Vagina (tissue), 2 donors: Measurements from ENCODE around the gene RNF112. TPM values are rescaled to one million over a fixed set of nuclear protein-coding genes. Genes with fewer than 3 reads are reported as not detected.

Source experiments
- DNase-seq, 2 donors: peaks; one replicate each; pipeline ENCODE4 v3.0.0-alpha.2; 2017; ENCODE audit errors: extremely low spot score in 2 of 2
- H3K27ac ChIP-seq: fragments of 200-600 bp; sonication (generic); one replicate; pipeline ENCODE4 v1.5.1; 2019
- H3K27me3 ChIP-seq: fragments of 200-600 bp; sonication (generic); one replicate; pipeline ENCODE4 v1.5.1; 2019
- H3K36me3 ChIP-seq, 2 donors: fragments of 200-600 bp; sonication (generic); one replicate each; pipeline ENCODE4 v1.5.1; 2017 to 2019
- H3K4me1 ChIP-seq: fragments of 200-600 bp; sonication (generic); one replicate; pipeline ENCODE4 v1.5.1; 2019
- H3K4me3 ChIP-seq, 2 donors: fragments of 200-600 bp; sonication (generic); 1 replicate in 1 of 2; 2 replicates in 1 of 2; pipeline ENCODE4 v1.5.1; 2016 to 2019
- H3K9me3 ChIP-seq: fragments of 200-600 bp; sonication (generic); one replicate; pipeline ENCODE4 v1.5.1; 2019
- POLR2A ChIP-seq, 2 donors: fragments of 450-650 bp; IDR thresholded peaks; one replicate each; pipeline ENCODE4 v1.6.1; 2017; ENCODE audit warnings: antibody characterized with exemption in 2 of 2, mild to moderate bottlenecking in 2 of 2, moderate library complexity in 2 of 2
- POLR2AphosphoS5 ChIP-seq, 2 donors: sonication (generic); formaldehyde crosslinking; IDR thresholded peaks; one replicate each; pipeline ENCODE4 v1.9.0; 2017; ENCODE audit warnings: antibody characterized with exemption in 2 of 2, mild to moderate bottlenecking in 2 of 2, low read depth in 1 of 2; ENCODE audit not compliant: insufficient read depth in 1 of 2
- intact Hi-C: fragments of 100-400 bp; cut with DNase I; formaldehyde crosslinking; loops from one replicate; pipeline ENCODE4 v1.15.1; 2023
- total RNA-seq: library from RNA; depleted of rRNA; stranded (reverse); fragments of >200 nt; gene quantifications from one replicate; pipeline ENCODE4 v1.2.3, GENCODE V29; 2016
- TF ChIP-seq, protein P1 (sequence below), 3 experiments: fragments of 450-650 bp in 2 of 3; fragments of 200-600 bp in 1 of 3; sonication (generic) in 1 of 3; IDR thresholded peaks; one replicate each; pipeline ENCODE4 v1.5.1; 2017 to 2019; ENCODE audit warnings: antibody characterized with exemption in 3 of 3, mild to moderate bottlenecking in 2 of 3, moderate library complexity in 2 of 3

RNF112 gene
- total RNA-seq, 1 donor from 2014 or later = 1.5 TPM

DNA sequence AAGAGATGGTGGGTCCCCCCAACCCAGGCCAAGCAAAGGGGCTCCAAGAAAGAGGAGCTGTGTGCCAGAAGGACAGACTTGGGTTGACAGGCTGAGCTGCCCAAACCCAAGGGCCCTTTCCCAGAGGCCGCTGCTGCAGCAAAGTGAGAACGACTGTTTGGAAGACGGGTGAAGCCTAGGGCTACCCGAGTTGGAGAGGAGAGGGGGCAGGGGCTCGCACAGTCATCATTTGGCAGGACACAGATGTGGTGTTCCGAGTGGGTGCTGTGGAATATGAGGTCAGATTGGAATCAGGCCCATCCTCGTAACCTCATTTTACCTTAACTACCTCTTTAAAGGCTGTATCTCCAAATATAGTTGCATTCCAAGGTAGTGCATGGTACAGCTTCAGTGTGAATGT lies 18.7 kb upstream of the RNF112 start:
- intact Hi-C loops = no loop called here
- Histone ChIP-seq H3K4me1 (peaks cover 34% of the 10 kb centered on the region), H3K9me3 (no peaks in the 10 kb centered on the region), H3K4me3 (no peak overlapping the region), H3K27me3 (no peaks in the 10 kb centered on the region), H3K36me3 (no peaks in the 10 kb centered on the region), H3K27ac (no peak overlapping the region)
- DNase-seq = no peak
- TF ChIP-seq POLR2AphosphoS5 (IDR thresholded peaks at IDR 0.05; ENCODE audit: insufficient read depth in 1 of 2, low read depth in 1 of 2) (no peak), POLR2A (IDR thresholded peaks at IDR 0.05) (no peak)
- TF ChIP-seq, protein P1, sequence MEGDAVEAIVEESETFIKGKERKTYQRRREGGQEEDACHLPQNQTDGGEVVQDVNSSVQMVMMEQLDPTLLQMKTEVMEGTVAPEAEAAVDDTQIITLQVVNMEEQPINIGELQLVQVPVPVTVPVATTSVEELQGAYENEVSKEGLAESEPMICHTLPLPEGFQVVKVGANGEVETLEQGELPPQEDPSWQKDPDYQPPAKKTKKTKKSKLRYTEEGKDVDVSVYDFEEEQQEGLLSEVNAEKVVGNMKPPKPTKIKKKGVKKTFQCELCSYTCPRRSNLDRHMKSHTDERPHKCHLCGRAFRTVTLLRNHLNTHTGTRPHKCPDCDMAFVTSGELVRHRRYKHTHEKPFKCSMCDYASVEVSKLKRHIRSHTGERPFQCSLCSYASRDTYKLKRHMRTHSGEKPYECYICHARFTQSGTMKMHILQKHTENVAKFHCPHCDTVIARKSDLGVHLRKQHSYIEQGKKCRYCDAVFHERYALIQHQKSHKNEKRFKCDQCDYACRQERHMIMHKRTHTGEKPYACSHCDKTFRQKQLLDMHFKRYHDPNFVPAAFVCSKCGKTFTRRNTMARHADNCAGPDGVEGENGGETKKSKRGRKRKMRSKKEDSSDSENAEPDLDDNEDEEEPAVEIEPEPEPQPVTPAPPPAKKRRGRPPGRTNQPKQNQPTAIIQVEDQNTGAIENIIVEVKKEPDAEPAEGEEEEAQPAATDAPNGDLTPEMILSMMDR (IDR thresholded peaks at IDR 0.05) = no peak

DNA sequence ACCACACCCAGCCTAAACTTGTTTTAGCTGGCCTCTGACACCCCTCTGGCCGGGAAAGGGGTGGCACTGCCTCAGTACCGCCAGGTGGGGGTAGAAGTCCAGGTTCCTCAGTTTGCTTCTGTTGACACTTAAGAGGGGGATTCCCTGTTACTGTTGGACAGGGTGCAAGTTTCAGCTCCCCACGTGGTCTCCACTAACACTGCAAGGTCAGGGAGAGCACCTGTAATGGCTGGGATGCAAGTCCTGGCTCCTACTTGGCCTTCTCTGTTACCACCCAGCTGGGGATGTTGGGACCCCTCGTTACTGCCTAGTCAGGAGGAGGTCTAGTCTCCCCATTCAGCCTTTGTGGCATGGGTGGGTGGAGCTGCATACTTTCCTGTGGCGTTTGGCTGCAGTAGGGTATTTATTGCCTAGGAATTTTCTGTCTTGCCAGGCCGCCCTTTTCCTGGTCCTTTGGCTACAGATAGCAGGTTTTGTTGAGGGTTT lies 13.4 kb upstream of the RNF112 start:
- TF ChIP-seq POLR2A (IDR thresholded peaks at IDR 0.05) = no peak
- TF ChIP-seq, protein P1 (IDR thresholded peaks at IDR 0.05) = no peak
- TF ChIP-seq POLR2AphosphoS5 (IDR thresholded peaks at IDR 0.05; ENCODE audit: insufficient read depth in 1 of 2, low read depth in 1 of 2) = no peak
- Histone ChIP-seq H3K27ac (peak overlapping the region; percentile 57), H3K9me3 (no peaks in the 10 kb centered on the region), H3K4me3 (no peak overlapping the region), H3K27me3 (no peaks in the 10 kb centered on the region), H3K4me1 (peaks cover 35% of the 10 kb centered on the region), H3K36me3 (no peaks in the 10 kb centered on the region)
- intact Hi-C loops = no loop called here
- no peak for DNase-seq

DNA sequence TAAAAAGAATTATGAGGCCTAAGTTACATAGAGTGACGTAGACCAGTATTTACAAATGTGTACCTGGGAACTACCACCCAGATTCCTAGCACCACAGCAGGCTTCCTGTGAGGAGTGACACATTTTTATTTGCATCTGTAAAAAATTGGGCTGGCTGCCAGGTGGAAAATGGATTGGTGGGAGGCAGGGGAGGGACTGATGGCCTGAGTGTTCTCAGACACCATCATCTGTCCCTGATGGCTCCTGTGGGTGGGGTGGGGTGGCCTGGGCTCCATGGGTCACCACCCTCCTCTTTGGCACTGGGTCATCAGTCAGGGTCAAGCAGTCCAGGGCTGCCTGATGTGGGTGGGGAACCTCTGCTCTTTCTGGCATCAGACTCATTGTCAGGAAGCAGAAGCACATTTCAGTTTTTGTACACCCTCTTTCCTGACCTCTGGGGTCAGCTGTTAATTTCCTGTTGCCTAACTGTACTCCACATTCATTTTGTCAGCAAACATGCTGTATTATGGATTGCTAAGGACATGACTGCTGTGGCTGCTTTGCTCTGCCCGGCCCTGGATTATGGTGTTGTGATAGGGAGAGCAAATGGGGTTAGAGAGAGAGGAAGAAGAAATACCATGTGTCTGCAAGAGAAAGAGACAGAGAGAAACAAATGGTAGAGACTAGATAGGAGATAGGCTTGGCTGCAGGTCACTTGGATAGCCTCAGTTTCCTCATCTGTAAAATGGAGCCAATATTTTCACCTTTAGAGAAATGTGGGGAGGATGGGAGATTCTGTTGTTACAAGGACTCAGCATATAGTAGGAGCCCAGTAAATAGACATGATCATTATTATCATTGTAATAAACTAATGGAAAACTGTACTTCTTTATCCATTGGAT lies 12.5 kb upstream of the RNF112 start:
- no peaks in the 10 kb centered on the region for H3K36me3 ChIP-seq
- no peak overlapping the region for H3K4me3 ChIP-seq
- no peak for DNase-seq
- H3K27me3 ChIP-seq = no peaks in the 10 kb centered on the region
- peak overlapping the region; percentile 57 for H3K27ac ChIP-seq
- peaks cover 40% of the 10 kb centered on the region for H3K4me1 ChIP-seq
- no peaks in the 10 kb centered on the region for H3K9me3 ChIP-seq
- TF ChIP-seq, protein P1 (IDR thresholded peaks at IDR 0.05) = no peak
- peak in 1 of 2 donors; percentile 54 for TF ChIP-seq POLR2AphosphoS5 (IDR thresholded peaks at IDR 0.05; ENCODE audit: insufficient read depth in 1 of 2, low read depth in 1 of 2)
- intact Hi-C loops = no loop called here

DNA sequence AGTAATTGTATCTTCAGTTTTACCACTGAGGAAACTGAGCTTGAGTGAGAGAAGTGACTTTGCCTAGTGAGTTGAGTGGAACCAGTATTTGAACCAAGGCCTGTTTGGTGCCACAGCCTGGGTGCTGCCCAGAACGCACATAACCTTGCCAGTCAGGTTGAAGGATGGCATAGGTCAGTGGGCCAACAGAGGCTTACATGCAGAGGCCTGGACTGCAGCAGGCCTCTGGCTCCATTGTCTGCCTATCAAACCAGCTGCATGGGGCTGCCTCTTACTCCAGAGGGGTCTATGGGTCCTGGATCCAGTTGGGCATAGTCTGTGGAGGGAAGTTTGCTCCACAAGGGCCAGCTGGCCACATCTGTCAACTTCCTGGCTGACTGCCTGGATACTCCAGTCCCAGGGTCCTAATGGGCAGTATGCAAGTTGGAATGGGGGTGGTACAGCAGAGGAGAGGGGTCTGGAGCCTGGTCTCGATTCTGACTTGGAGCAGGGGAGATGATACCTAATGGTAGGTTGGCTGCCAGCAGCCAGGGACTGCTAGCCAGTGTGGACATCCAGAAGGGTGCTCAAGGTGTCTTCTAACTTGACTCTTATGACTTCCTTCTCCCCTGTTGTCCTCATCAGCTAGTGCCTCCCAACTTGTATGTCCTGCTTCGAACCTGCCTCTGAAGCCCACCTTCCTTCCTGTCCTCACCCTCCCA lies 11.1 kb upstream of the RNF112 start:
- intact Hi-C loops = no loop called here
- Histone ChIP-seq H3K36me3 (no peaks in the 10 kb centered on the region), H3K27ac (no peak overlapping the region), H3K4me1 (peaks cover 40% of the 10 kb centered on the region), H3K27me3 (no peaks in the 10 kb centered on the region), H3K4me3 (no peak overlapping the region), H3K9me3 (no peaks in the 10 kb centered on the region)
- TF ChIP-seq, protein P1 (IDR thresholded peaks at IDR 0.05) = no peak
- TF ChIP-seq POLR2AphosphoS5 (IDR thresholded peaks at IDR 0.05; ENCODE audit: insufficient read depth in 1 of 2, low read depth in 1 of 2) = no peak
- TF ChIP-seq POLR2A (IDR thresholded peaks at IDR 0.05) = no peak
- no peak for DNase-seq
